ENCODE results near the gene TCN2.
"Not testable (repeated sequence)": the region's sequence is repeated elsewhere in the genome, so short reads cannot be mapped to it uniquely, and the experiment has no call there.

Gene TCN2

DNA sequence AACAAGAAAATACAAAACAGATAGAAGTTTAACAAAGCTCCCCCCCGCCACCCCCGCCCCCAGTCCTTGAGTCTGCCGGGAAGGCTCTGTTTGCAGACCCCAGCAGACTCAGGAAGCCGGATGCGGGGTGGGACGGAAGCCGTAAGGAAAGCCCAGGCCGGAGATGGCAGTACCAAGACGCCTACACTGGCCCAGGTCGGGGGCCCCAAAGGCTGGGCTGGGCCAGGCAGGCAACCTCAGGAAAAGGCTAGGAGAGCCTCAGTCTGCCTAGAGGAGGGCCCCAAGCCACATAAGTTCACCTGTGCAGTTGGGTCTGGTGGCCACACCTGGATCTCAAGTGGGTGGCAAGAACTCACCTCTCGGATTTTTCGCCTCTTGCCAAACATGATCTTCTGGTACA, 28.5 kb upstream of the TCN2 start:
- DNase-seq (ENCODE audit: low read depth in 2 of 2): no peak

DNA sequence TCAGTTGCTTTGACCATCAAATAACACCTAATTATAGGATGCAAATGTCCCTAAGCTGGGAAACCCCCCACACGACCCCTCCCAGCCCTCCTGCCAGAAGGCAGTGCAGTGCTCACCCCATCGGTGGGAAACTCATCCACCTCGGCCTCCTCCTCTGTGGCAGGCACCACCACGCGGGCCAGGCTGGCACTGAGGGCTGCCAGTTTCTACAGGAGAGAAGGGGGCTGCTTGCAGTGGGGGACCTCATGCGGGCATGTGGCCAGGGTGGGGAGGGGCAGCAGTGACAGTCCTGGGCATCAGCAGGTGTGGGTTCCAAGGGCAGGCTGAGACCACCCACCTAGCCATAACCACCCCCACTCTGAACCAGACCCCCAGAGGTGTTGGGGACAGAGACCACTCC, 26.1 kb upstream of the TCN2 start:
- DNase-seq (ENCODE audit: low read depth in 2 of 2): no peak

DNA sequence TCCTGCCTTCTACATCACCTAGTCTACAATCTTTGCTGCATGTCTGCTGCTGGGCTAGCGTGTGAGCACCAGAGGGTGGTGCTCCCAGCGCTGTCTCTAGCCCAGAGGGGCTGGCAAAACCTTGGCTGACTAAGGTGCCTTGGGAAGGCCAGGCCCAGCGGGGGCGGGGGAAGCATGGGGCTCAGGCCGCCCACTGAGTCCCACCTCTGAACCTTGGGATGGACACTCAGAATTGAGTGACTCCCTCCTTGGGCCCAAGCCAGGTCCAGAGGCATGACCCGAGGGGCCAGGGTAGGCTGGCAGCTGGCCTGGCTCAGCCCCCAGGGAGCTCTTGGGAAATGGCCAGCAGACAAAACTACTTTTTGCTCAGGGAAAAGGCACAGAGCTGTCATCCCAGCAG, 24.9 kb upstream of the TCN2 start:
- DNase-seq (ENCODE audit: low read depth in 2 of 2): no peak

DNA sequence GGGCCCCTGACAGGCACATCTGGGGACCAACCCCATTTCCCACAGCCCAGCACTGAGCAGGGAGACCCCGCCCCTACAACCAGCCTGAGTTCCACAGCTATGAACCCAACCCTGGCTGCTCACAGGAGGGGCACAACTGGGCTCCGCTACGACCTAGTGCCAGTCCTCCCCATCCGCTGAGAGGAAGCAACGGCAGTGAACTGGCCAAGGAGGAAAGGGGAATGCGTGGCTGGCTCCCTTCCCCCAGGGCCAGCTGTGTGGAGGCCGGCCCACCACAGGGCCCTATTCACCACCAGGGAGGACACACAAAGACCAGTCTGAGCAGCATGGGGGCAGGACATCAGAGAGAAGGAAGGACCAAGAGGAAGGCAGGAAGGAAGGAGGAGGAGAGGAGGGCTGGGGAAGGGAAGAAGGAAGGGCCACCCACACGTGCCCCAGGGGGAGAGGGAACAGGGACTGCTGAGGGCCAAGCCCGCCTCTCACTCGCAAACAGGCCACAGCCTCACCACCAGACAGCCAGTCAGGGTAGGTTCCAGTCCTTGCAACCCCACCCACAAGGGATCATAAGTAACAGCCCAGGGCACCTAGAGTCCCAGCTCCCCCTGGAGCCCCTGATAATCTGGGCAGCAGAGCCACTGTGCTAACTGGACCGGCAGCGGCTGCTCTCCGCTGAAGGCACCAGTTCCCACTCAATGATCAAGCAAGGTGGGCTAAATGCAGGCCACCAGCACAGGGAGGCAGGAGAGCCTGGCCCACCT, 24.0 kb upstream of the TCN2 start:
- DNase-seq (ENCODE audit: low read depth in 2 of 2): no peak

DNA sequence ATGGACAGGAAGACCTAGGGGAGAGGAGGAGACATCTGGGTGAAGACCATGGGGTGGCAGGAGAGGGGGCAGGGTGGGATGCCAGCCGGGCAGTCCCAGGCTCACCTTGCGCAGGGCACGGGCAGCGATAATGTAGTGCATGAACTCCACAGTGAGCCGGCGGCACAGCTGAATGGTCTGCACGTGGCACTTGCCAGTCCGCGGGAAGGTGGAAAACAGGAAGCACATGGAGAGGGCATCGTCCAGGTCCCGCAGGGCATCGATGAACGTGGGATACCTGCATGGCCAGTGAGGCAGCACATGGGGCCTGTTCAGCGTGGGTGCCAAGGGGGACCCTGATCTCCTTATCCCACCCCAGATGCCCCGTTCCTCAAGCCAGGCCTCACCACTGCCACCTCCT, 22.5 kb upstream of the TCN2 start:
- no peak for DNase-seq (ENCODE audit: low read depth in 2 of 2)

GRCh38 chr22:30586414-30586813, 20.6 kb upstream of the TCN2 start:
- no peak for DNase-seq (ENCODE audit: low read depth in 2 of 2)

DNA sequence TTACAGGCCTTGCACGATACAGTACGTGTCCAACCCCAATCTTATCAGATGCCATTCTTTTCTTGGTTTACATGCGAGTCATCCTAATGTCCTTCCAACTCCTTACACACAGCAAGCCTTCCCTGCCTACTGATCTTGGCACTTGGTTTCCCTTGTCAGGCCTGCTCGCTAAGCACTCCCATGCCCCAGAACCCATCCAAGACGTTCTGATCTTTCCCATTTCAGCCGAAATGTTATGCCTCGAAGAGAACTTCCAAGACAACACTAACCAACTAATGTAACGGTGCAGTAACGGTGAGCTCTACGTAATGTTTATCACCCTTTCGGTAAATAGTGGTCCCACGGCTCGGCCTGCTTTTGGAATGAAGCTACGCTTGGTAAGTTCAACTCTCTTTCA, 15.8 kb upstream of the TCN2 start:
- DNase-seq (ENCODE audit: low read depth in 2 of 2): no peak

DNA sequence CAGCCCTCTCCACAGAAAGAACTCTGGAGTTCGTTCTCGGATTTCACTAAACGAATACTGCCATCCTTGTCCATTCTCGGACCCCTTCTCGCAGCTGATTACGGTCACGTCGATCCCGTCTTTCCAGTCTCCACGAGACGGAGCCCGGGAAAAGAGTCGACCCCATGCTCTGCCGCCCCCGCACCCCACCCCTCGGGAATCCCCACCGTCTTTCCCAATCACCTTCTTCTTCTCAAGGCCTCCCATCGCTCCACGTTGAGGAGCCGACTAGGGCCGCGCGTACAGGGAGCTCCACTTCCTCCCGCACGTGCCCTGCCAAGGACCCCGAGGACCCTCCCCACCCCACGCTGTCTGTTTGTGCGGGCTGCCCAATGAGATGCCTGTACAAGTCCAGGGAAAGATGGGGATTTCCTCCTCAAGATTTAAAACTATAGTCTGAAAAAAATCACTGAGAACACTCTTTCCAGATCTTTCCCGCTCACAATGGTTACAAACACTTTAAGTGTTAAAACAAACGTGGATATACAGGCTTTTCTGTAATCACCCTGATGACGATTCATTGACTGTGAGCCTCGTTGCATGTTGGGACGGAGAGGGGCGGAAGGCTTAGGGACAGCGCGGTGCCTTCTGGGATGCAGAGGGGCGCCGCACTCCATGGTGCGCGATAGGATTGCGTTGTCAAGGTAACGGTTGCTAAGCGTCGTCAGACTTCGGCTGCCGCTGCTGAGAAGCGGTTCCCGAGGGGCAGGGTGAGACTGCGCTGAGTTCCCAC, 15.2 kb upstream of the TCN2 start, which contains the start of gene PES1:
PES1 (minus strand) TSS at position 323 of the 772 bp plus-strand sequence; CDS start at position 246, 77 bp downstream.
- DNase-seq (ENCODE audit: low read depth in 2 of 2): peak; percentile 87 to 91

- DNase-seq (ENCODE audit: low read depth in 2 of 2): not testable (repeated sequence)
Measured at GRCh38 chr22:30592360-30592713, 14.6 kb upstream of the TCN2 start.

DNA sequence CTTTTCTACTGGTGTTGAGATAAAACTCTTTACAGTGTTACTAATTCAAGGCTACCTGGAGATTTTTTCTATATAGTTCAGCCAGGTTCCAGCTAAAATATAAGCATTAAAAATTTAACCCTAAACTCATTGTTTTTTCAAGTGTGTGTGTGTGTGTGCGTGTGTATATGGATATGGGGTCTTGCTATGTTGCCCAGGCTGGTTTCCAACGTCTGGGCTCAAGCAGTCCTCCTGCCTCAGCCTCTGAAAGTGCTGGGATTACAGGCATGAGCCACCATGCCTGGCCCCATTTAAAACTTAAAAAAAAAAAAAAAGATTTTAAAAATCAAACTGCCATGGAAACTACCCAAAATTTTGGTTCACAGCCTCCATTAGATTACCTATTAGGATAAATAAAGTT, 10.8 kb upstream of the TCN2 start:
- DNase-seq (ENCODE audit: low read depth in 2 of 2): no peak

DNA sequence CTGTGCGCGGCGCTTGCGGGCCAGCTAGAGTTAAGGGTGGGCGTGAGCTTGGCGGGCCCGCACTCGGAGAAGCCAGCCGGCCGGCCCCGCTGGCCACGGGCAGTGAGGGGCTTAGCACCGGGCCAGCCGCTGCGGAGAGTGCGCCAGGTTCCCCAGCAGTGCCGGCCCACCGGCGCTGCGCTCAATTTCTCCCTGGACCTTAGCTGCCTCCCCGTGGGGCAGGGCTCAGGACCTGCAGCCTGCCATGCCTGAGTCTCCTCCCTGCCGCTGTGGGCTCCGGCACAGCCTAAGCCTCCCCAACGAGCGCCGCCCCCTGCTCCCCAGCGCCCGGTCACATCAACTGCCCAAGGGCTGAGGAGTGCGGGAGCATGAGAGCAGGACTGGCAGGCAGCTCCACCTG, 10.1 kb upstream of the TCN2 start:
- no peak for DNase-seq (ENCODE audit: low read depth in 2 of 2)

DNA sequence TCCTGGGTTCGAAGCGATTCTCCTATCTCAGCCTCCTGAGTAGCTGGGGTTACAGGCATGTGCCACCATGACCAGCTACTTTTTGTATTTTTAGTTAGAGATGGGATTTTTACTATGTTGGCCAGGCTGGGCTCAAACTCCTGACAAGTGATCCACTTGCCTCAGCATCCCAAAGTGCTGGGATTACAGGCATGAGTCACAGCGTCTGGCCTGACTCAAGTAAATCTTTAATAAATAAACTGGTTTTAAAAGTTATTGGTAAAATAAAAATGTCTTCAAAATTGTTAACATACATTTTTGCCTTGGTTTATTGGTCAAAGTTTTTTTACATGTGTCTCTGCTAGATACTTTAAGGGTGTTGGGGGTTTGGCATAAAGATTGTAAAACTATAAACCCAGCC, 8.0 kb upstream of the TCN2 start:
- no peak for DNase-seq (ENCODE audit: low read depth in 2 of 2)

GRCh38 chr22:30600921-30601320, 6.1 kb upstream of the TCN2 start:
- no peak for DNase-seq (ENCODE audit: low read depth in 2 of 2)

- no peak for DNase-seq (ENCODE audit: low read depth in 2 of 2)
Measured at GRCh38 chr22:30601464-30601863, 5.5 kb upstream of the TCN2 start.

DNA sequence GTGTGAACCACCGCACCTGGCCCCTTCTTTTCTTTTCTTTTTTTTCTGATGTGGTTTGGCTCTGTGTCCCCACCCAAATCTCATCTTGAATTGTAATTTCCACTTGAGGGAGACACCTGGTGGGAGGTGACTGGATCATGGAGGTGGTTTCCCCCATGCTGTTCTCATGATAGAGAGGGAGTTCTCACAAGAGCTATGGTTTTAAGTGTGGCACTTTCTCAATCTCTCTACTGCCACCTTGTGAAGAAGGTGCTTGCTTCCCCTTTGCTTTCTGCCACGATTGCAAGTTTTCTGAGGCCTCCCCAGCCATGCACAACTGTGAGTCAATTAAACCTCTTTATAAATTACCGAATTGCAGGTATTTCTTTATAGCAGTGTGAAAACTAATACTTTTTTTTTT, 4.9 kb upstream of the TCN2 start:
- DNase-seq (ENCODE audit: low read depth in 2 of 2): no peak

GRCh38 chr22:30603801-30604200, 3.2 kb upstream of the TCN2 start:
- no peak for DNase-seq (ENCODE audit: low read depth in 2 of 2)

DNA sequence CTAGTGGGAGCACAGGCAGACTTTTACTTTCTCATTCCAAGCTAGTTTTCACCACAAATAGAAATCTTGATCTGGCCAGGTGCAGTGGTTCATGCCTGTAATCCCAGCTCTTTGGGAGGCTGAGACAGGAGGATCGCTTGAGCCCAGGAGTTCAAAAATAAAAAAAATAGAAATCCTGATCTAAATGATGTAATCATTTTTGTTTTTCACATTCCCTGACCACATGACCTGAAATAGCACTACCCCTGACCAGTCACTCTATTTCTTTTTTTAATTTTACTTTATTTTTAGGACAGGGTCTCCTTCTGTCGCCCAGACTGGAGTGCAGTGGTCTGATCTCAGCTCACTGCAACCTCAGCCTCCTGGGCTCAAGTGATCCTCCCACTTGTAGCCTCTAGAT, 2.3 kb upstream of the TCN2 start:
- no peak for DNase-seq (ENCODE audit: low read depth in 2 of 2)

DNA sequence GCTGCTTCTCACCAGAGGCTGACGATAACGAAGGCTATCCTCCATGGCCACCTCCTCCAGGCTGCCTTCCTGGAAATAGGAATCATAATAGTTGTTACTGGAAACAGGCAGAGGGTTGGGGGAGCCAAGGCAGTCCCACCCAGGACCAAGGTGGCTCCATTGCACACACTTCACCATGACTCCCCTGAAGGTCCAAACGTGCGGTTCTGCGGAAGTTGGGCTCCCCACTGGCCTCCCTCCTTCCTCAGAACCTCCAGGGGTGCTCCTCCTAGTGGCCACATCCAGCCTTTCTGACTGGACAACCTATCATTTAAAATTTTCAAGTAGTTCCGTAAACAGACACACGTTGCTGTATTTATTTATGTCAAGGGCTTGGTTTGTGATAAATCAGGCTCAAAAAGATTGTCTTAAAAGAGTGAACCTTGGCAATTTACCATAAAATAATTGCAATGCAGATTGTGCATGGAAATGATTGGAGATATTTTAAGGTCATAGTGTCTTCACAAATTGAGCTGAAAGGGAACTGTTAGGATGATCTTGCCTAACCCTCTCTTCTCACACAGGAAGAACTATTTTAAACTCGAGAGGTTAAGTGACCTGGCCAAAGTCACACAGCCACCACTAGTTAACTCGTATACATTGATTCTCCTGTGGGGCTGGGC, 1.4 kb upstream of the TCN2 start:
- DNase-seq (ENCODE audit: low read depth in 2 of 2): peak; percentile 35 to 47

- DNase-seq (ENCODE audit: low read depth in 2 of 2): no peak
Measured at GRCh38 chr22:30607300-30607930, 441 bp downstream of the TCN2 start.

- no peak for DNase-seq (ENCODE audit: low read depth in 2 of 2)
Measured at GRCh38 chr22:30607939-30608338, 965 bp downstream of the TCN2 start.

DNA sequence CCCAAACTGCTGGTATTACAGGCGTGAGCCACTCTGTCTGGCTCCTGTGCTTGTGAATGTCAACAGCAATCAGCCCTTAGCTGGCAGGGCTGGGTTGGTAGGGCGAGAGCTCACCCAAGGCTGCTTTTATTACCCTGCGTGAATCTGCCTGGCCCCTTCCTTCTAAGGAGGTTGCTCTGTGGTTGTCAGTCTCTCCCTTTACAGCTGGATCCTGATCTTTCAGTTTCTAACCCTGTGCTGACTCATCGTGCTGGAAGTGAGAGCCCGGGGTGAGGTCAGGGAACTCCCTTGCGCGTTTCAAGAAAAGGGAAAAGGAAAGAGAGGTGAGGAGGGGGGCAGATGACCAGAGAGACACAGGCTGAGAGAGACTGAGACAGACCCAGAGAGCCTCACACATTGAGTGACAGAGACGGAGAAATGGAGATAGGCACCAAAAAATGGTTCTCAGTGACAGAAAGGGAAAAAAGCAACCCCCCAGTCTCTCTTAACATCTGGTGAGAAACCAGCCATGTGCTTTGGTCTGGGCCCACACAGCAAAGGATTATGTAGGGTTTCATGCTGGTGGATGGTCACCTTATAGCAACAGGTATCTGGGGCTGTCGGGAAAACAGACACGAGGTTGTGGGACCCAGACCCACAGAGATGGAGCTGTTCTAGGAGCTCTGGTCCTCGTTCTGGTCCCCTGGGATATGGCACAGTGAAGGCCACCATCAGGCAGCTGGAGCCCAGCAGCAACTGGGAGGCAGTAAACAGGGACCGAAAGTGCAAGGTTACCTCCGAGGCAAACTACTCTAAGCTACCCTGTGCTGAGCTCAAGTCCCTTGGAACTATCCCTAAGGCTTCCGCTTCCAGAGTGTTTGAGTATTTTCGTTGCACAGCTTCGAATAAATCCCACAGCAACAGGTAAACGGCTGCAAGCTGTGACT, 2.5 kb downstream of the TCN2 start:
- peak; percentile 6 to 22 for DNase-seq (ENCODE audit: low read depth in 2 of 2)
